ENCODE results near the gene MACF1. TPM values are rescaled to one million over a fixed set of nuclear protein-coding genes. Genes with fewer than 3 reads are reported as not detected.
"Not testable (repeated sequence)": the region's sequence is repeated elsewhere in the genome, so short reads cannot be mapped to it uniquely, and the experiment has no call there.

Gene MACF1
- total RNA-seq, 1 experiment from 2014 or later: 211 TPM

DNA sequence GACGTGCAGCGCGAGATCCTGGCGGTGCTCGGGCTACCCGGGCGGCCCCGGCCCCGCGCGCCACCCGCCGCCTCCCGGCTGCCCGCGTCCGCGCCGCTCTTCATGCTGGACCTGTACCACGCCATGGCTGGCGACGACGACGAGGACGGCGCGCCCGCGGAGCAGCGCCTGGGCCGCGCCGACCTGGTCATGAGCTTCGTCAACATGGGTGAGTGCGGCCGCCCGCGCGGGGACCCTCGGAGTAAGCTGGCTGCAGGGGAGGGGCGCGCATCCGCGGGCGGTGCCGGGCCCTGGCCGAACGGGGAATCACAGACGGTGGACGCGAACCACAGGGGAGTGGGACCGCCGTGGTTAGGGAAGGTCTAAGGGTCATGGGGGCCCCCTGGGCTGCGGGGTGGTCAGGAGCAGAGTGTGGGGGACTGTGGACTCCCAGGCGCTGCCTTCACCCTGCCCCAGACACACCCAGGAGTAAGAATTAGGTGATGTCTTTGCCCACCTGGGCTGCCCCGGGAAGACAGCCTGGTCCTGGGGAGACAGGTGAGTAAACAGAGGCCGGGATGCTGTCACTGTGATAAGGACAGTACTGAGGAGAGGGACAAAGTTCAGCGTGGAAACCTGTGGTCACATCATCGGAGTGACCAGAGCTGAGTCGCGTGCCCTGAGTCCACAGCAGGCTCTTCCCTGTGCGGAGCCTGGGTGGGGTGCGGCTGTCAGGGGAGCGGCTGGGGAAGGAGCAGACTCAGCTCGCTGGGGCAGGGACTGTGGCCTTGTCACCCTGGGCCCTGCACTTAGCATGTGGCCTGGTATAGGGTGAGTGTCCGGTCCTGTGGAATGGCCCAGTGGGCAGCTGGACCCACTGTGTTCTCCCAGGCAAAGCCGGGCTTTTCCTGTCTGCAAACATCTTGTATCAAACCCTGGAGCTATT, 287.9 kb downstream of the MACF1 start:
- not testable (repeated sequence) for DNase-seq (ENCODE audit: low read depth in 1 of 2, low spot score in 2 of 2); H3K4me3 ChIP-seq; H3K36me3 ChIP-seq; H3K27ac ChIP-seq; H3K9me3 ChIP-seq (replicated peaks)
- Histone ChIP-seq H3K4me1 (replicated peaks) (peaks cover 12% of the 10 kb centered on the region), H3K27me3 (replicated peaks) (peaks cover 11% of the 10 kb centered on the region)

GRCh38 chr1:39493043-39493810, 288.7 kb downstream of the MACF1 start:
- H3K4me1 ChIP-seq (replicated peaks): peaks cover 12% of the 10 kb centered on the region
- H3K9me3 ChIP-seq (replicated peaks); H3K36me3 ChIP-seq; H3K4me3 ChIP-seq; H3K27ac ChIP-seq; DNase-seq (ENCODE audit: low read depth in 1 of 2, low spot score in 2 of 2): not testable (repeated sequence)
- peaks cover 11% of the 10 kb centered on the region for H3K27me3 ChIP-seq (replicated peaks)

DNA sequence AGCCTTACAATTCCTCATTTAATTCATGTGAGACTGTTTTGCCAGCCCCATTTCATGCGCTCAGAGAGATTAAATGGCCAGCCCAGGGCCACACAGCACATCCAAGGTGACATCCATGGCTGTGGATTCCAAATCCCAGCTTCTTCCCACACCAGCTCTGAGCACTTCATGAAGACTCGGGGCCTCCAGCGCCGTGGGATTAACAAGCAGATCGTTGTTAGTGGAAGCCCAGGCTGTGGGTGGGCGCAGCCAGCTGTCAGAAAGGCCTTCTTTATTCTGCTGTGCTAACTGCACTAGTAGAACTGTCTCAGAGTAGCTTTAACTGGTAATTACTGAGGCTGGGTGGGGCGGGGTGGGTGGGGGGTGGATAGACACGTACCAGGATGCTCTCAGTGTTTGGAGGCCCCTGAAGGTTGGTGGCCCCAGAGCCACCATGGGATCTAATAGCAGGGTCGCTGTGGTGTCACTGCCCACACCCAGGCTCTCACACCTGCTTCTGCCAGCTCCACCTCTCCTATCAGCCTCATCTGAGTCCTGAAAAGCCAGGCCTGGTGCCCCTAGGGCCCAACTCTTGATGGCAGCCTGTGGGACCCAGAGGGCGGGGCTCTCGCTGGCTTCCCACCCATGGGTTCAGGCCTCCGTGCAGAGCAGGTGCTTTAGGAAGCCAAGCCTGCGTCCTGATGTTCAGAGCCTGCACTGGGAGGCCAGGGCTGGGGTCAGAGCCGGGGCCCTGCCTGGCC, 290.3 kb downstream of the MACF1 start:
- Histone ChIP-seq H3K27ac (no peak overlapping the region), H3K4me1 (replicated peaks) (peaks cover 12% of the 10 kb centered on the region), H3K36me3 (no peaks in the 10 kb centered on the region), H3K4me3 (no peak overlapping the region), H3K9me3 (replicated peaks) (peaks cover 8% of the 10 kb centered on the region), H3K27me3 (replicated peaks) (peaks cover 11% of the 10 kb centered on the region)
- no peak for DNase-seq (ENCODE audit: low read depth in 1 of 2, low spot score in 2 of 2)

GRCh38 chr1:39496520-39496919, 292.0 kb downstream of the MACF1 start:
- H3K4me1 ChIP-seq (replicated peaks): not testable (repeated sequence)

GRCh38 chr1:39497585-39497984, 293.1 kb downstream of the MACF1 start:
- no peak for DNase-seq (ENCODE audit: low read depth in 1 of 2, low spot score in 2 of 2)
- H3K27me3 ChIP-seq (replicated peaks): no peaks in the 10 kb centered on the region
- no peak overlapping the region for H3K4me3 ChIP-seq
- H3K36me3 ChIP-seq: no peaks in the 10 kb centered on the region
- H3K4me1 ChIP-seq (replicated peaks): no peaks in the 10 kb centered on the region
- no peaks in the 10 kb centered on the region for H3K9me3 ChIP-seq (replicated peaks)
- no peak overlapping the region for H3K27ac ChIP-seq

More at GRCh38 chr1:39496520-39496919, 292.0 kb downstream of the MACF1 start:
- H3K36me3 ChIP-seq; H3K4me3 ChIP-seq; H3K9me3 ChIP-seq (replicated peaks); H3K27me3 ChIP-seq (replicated peaks); H3K27ac ChIP-seq; DNase-seq (ENCODE audit: low read depth in 1 of 2, low spot score in 2 of 2): not testable (repeated sequence)

DNA sequence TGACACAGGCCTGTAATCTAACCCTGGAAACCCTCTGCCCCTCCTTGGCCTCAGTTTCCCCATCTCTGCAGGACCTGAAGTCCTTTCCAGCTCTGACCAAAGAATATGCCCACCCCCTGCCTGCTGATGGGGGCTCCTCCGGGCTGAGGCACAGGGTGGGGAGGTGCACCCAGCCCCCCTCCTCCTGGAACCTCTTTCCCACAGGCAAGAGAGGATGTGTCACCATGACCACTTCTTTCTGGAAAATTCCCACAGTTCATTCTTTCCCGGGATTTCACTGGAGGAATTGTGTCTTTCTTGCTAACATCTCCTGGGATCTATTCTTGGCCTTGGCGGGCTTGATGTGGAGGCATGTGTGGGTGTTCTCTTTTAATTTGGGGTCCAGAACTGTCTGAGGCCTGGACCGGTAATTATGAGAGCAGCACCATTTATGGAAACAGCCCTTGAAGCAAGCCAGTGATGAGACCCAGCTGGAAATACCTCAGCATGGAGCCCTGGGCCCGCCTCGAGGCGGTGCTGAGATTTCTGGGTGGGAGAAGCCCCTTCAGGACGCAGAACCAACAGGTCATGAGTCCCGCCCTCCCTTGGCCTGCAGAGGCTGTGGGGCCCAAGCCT, 293.7 kb downstream of the MACF1 start:
- H3K4me3 ChIP-seq; H3K36me3 ChIP-seq; H3K9me3 ChIP-seq (replicated peaks); H3K27me3 ChIP-seq (replicated peaks); H3K4me1 ChIP-seq (replicated peaks); DNase-seq (ENCODE audit: low read depth in 1 of 2, low spot score in 2 of 2); H3K27ac ChIP-seq: not testable (repeated sequence)

- H3K4me1 ChIP-seq (replicated peaks); H3K36me3 ChIP-seq; H3K9me3 ChIP-seq (replicated peaks); H3K4me3 ChIP-seq; H3K27ac ChIP-seq; DNase-seq (ENCODE audit: low read depth in 1 of 2, low spot score in 2 of 2); H3K27me3 ChIP-seq (replicated peaks): not testable (repeated sequence)
Measured at GRCh38 chr1:39498821-39499220, 294.3 kb downstream of the MACF1 start.

DNA sequence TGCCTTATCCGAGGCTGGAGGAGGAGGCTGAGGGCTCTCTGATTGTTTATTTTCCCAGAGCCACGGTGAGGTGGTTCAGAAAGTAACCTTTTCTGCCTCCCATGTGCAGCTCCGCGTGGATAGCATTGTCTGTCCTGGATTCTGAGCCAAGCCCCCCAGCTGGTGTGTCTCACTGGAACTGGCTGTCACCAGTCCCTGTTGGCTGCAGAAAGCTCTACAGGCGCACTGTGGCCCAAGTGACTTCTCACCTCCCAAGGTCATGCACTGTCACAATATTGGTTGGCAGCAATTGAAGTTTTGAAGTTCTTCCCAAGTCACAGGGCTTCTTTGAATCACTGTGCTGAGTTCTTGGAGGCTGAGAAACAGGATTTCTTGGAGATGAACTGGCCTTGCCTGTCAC, 295.2 kb downstream of the MACF1 start:
- no peaks in the 10 kb centered on the region for H3K9me3 ChIP-seq (replicated peaks)
- DNase-seq (ENCODE audit: low read depth in 1 of 2, low spot score in 2 of 2): no peak
- no peaks in the 10 kb centered on the region for H3K4me1 ChIP-seq (replicated peaks)
- H3K4me3 ChIP-seq: no peak overlapping the region
- no peaks in the 10 kb centered on the region for H3K36me3 ChIP-seq
- no peaks in the 10 kb centered on the region for H3K27me3 ChIP-seq (replicated peaks)
- H3K27ac ChIP-seq: no peak overlapping the region

DNA sequence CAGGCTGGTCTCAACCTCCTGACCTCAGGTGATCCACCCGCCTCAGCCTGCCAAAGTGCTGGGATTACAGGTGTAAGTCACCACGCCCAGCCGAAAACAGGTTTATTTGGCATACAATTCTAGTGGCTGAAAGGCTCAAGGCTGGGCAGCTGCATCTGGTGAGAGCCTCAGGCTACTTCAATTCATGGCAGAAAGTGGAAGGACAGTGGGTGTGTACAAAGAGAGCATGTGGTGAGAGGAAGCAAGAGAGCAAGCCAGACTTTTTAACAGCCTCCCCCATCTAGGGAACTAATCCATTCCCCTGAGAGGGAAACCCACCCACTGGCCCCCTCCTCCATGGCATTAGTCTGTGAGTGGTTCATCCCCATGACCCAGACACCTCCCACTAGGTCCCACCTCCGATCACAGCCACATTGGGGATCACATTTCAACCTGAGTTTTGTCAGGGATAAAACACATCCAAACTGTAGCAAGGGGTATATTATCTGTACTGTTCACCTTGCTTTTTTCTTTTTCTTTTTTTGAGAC, 296.4 kb downstream of the MACF1 start:
- Histone ChIP-seq H3K4me1 (replicated peaks) (no peaks in the 10 kb centered on the region), H3K27ac (no peak overlapping the region), H3K4me3 (no peak overlapping the region), H3K9me3 (replicated peaks) (no peaks in the 10 kb centered on the region), H3K36me3 (no peaks in the 10 kb centered on the region), H3K27me3 (replicated peaks) (no peaks in the 10 kb centered on the region)
- DNase-seq (ENCODE audit: low read depth in 1 of 2, low spot score in 2 of 2): no peak

- no peaks in the 10 kb centered on the region for H3K9me3 ChIP-seq (replicated peaks)
- H3K27ac ChIP-seq: no peak overlapping the region
- no peak for DNase-seq (ENCODE audit: low read depth in 1 of 2, low spot score in 2 of 2)
- H3K27me3 ChIP-seq (replicated peaks): no peaks in the 10 kb centered on the region
- no peak overlapping the region for H3K4me3 ChIP-seq
- no peaks in the 10 kb centered on the region for H3K4me1 ChIP-seq (replicated peaks)
- no peaks in the 10 kb centered on the region for H3K36me3 ChIP-seq
Measured at GRCh38 chr1:39501666-39502065, 297.2 kb downstream of the MACF1 start.

- not testable (repeated sequence) for H3K27me3 ChIP-seq (replicated peaks); H3K4me3 ChIP-seq; H3K36me3 ChIP-seq; H3K4me1 ChIP-seq (replicated peaks); DNase-seq (ENCODE audit: low read depth in 1 of 2, low spot score in 2 of 2); H3K27ac ChIP-seq; H3K9me3 ChIP-seq (replicated peaks)
Measured at GRCh38 chr1:39504436-39504835, 299.9 kb downstream of the MACF1 start.

DNA sequence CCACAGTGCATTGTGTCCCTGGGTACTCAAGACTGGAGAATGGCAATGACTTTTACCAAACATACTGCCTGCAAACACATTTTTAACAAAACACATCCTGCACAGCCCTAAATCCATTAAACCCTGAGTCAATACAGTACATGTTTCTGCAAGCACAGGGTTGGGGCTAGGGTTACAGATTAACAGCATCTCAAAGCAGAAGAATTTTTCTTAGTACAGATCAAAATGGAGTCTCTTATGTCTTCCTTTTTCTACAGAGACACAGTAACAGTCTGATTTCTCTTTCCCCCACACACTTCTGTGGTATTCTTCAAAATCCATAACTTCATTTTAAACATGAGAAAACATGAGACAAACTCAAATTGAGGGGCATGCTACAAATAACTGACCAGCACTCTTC, 300.8 kb downstream of the MACF1 start:
- H3K27me3 ChIP-seq (replicated peaks): no peaks in the 10 kb centered on the region
- H3K36me3 ChIP-seq: no peaks in the 10 kb centered on the region
- DNase-seq (ENCODE audit: low read depth in 1 of 2, low spot score in 2 of 2): no peak

DNA sequence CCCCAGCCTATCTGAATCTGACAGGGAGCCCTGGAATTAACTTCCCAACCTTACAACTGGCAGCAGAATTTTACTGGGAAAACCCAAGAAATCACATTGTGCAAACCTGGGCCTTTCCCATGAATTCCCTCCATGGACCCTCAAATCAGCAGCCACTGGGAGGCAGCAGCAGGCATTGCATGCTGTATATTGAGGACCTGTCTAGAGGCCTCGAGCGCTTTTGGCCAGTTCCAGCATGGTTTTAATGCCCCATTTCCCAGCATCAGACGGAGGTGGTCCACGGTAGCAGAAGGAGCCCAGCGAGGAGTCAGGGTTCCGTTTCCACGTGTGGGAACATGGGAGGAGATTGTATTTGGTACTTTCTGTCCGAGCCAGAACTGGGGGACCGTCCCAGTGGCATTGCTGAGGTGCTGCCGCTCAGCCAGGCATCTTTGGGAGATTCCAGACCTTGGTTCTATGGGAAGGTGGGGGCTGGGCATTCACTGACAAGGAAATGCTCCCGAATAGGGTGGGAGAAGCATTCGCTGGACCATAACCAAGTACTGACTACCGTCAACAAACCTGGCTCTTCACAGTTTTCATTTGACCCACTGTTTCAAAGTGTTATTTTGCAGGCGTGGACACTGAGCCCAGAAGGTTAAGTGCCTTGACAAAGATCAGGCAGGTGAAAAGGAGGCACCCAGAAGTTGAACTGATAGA, 302.9 kb downstream of the MACF1 start:
- H3K4me3 ChIP-seq: no peak overlapping the region
- no peaks in the 10 kb centered on the region; the same call in 1 of the 2 replicates for H3K4me1 ChIP-seq (replicated peaks)
- H3K36me3 ChIP-seq: no peaks in the 10 kb centered on the region
- no peak for DNase-seq (ENCODE audit: low read depth in 1 of 2, low spot score in 2 of 2)
- no peaks in the 10 kb centered on the region for H3K9me3 ChIP-seq (replicated peaks)
- H3K27me3 ChIP-seq (replicated peaks): no peaks in the 10 kb centered on the region
- no peak overlapping the region for H3K27ac ChIP-seq

More for the DNA sequence above, 300.8 kb downstream of the MACF1 start:
- Histone ChIP-seq H3K4me3 (no peak overlapping the region), H3K9me3 (replicated peaks) (no peaks in the 10 kb centered on the region), H3K4me1 (replicated peaks) (no peaks in the 10 kb centered on the region; the same call in 1 of the 2 replicates), H3K27ac (no peak overlapping the region)
